Upper lobe of right lung (tissue), 1 donor: ENCODE data around the gene VTA1. TPM values are rescaled to one million over a fixed set of nuclear protein-coding genes. Genes with fewer than 3 reads are reported as not detected.
"Not testable (repeated sequence)": the region's sequence is repeated elsewhere in the genome, so short reads cannot be mapped to it uniquely, and the experiment has no call there.

ENCODE experiments used
- ATAC-seq: fragments of 200-7000 bp; cut with Tn5 transposase; one replicate; pipeline ENCODE4 v1.9.1; 2020; ENCODE audit warnings: mild to moderate bottlenecking, moderate library complexity
- DNase-seq: peaks from one replicate; pipeline ENCODE4 v3.0.0-alpha.2; 2020
- H3K27ac ChIP-seq: fragments of 200-600 bp; one replicate; pipeline ENCODE4 v1.8.0; 2022
- H3K27me3 ChIP-seq: fragments of 200-600 bp; one replicate; pipeline ENCODE4 v1.8.0; 2022; ENCODE audit warnings: mild to moderate bottlenecking
- H3K36me3 ChIP-seq: fragments of 200-600 bp; one replicate; pipeline ENCODE4 v1.8.0; 2022
- H3K4me1 ChIP-seq: fragments of 200-600 bp; one replicate; pipeline ENCODE4 v1.8.0; 2022
- H3K4me3 ChIP-seq: fragments of 200-600 bp; one replicate; pipeline ENCODE4 v1.8.0; 2022; ENCODE audit warnings: mild to moderate bottlenecking
- H3K9me3 ChIP-seq: fragments of 200-600 bp; one replicate; pipeline ENCODE4 v1.8.0; 2022
- CTCF ChIP-seq: fragments of 200-600 bp; IDR thresholded peaks from one replicate; pipeline ENCODE4 v1.8.0; 2022; ENCODE audit warnings: antibody characterized with exemption
- intact Hi-C: fragments of 100-400 bp; cut with DNase I; formaldehyde crosslinking; loops from one replicate; pipeline ENCODE4 v1.11.0; 2022
- total RNA-seq: library from RNA; stranded (reverse); fragmentation: NEBNext Ultra II Directional; extraction: Animal tissue kit (Norgen Biotek cat#: 25700); gene quantifications from one replicate; pipeline ENCODE4 v1.2.1, GENCODE V29; 2021
- donor health status: DM: no; HTN: yes; CAD: no; lungs with severe emphysema.

Gene VTA1
- total RNA-seq, 1 donor from 2014 or later, result 31.8 TPM

DNA sequence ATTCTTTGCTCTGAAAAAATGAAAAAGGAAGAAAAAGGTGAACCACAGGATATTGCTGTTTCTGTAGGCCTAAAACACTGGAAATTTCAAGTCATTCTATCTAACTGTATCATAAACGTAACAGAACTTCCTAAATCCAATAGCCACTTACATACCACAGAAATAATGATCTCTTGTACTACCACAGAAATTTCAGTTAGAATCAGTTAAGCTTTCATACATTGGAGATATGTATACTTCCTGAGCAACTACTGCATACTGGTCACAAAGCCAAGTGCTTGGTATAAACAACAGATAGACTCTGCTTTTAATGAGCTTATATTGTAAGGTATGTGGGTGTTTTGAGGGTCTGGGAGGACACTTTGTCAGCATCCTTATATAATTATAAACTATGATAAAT lies 38.6 kb downstream of the VTA1 start:
- TF ChIP-seq CTCF, result no peak
- no peak for DNase-seq
- no peaks in the 10 kb centered on the region for H3K27me3 ChIP-seq
- H3K4me1 ChIP-seq, result no peaks in the 10 kb centered on the region
- intact Hi-C loops, result no loop called here
- H3K9me3 ChIP-seq, result no peaks in the 10 kb centered on the region
- H3K36me3 ChIP-seq, result peaks cover 6% of the 10 kb centered on the region
- H3K27ac ChIP-seq, result no peak overlapping the region
- ATAC-seq, result no peak
- H3K4me3 ChIP-seq, result no peak overlapping the region

DNA sequence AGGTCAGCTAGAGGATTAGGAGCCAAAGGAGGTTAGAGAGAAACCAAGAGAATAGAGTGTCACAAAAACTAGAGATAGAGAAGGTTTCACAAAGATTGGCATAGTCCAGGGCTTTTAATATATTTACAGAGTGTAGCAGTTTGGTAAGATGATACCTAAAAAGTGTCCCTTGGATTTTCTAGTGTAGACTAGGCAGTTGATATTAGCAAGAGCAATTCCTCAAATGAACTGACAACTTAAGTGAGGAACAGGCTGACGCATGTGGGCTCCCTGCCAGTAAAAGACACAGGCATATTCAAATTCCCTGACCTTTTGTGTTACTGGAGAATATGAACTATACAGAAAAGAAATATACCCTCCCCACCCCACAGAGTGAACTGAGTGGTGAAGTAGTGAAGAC lies 40.1 kb downstream of the VTA1 start:
- H3K4me1 ChIP-seq, result no peaks in the 10 kb centered on the region
- intact Hi-C loops, result no loop called here
- ATAC-seq (no peak), DNase-seq (no peak)
- H3K9me3 ChIP-seq, result no peaks in the 10 kb centered on the region
- peaks cover 6% of the 10 kb centered on the region for H3K36me3 ChIP-seq
- H3K27me3 ChIP-seq, result no peaks in the 10 kb centered on the region
- H3K27ac ChIP-seq, result no peak overlapping the region
- TF ChIP-seq CTCF, result no peak
- H3K4me3 ChIP-seq, result no peak overlapping the region

DNA sequence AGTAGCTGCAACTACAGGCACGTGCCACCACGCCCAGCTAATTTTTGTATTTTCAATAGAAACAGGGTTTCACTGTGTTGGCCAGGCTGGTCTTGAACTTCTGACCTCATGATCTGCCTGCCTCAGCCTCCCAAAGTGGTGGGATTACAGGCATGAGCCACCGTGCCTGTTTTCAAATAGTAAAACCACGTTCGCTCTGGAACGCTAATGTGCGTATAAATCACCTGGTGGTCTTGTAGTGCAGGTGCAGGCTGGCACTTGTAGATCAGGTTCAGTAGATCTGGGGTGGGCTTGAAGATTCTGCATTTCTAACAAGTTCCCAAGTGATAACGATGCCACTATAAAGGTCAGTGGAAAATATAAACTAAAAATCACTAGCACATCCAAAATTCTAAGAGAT lies 41.3 kb downstream of the VTA1 start:
- H3K36me3 ChIP-seq, H3K4me1 ChIP-seq, H3K9me3 ChIP-seq, DNase-seq, ATAC-seq, H3K27me3 ChIP-seq, intact Hi-C loops, H3K27ac ChIP-seq, H3K4me3 ChIP-seq: not testable (repeated sequence)

DNA sequence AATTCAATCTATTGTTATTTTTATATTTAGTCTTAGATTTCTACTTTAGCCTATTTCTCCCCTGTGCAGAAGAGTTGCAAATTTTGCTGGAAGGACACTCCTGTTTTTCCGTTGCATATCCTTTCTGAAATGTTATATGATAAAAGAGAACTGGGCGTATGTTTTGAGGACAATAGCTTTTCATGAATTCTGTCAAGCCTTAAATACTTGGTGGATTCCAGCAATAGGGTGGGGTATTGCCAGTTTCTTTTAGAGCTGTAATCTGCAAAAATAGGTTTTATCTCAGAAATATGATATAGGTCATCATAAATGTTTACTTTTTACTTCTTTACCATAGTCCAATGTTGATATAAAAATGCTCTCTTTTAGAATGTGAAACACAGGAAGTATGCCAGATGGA lies 42.0 kb downstream of the VTA1 start:
- Histone ChIP-seq H3K4me1 (no peaks in the 10 kb centered on the region), H3K4me3 (no peak overlapping the region), H3K9me3 (no peaks in the 10 kb centered on the region), H3K27me3 (no peaks in the 10 kb centered on the region), H3K36me3 (peaks cover 6% of the 10 kb centered on the region), H3K27ac (no peak overlapping the region)
- intact Hi-C loops, result no loop called here
- no peak for TF ChIP-seq CTCF
- DNase-seq (no peak), ATAC-seq (no peak)

DNA sequence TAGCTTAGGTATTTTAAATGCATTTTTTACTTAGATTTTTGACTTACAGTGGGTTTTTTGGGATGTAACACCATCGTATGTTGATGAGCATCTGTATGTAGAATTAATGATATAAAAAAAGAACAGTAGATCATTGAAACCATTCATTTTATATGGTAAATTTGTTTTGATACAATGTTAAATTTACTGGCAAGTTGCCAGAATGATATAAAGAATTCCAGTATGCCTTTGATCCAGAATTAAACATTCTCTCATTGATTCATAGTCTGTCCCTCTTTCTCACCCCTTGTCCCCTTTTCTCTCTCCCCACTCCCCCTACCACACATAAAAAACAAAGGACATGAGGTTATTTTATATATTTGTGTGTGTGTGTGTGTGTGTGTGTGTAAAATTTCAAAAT lies 45.3 kb downstream of the VTA1 start:
- intact Hi-C loops, result no loop called here
- no peak for ATAC-seq
- no peak for DNase-seq

DNA sequence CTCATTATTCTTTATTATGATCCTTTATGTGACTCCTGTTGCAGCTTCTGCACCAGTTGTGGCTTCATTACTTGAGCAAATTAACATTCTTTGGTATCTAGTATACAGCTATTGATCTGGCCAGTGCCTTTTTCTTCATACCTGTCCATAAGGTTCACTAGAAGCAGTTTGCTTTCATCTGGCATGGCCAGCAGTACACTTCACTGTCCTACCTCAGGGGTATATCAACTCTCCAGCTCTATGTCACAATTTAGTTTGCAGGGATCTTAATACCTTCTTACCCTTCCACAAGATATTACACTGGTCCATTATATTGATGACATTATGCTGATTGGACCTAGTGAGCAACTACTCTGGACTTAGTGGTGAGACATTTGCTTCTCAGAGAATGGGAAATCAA lies 46.6 kb downstream of the VTA1 start:
- no peak for DNase-seq
- intact Hi-C loops, result no loop called here
- no peak for ATAC-seq
- Histone ChIP-seq H3K9me3 (no peaks in the 10 kb centered on the region), H3K27me3 (no peaks in the 10 kb centered on the region), H3K27ac (no peak overlapping the region), H3K4me3 (no peak overlapping the region), H3K36me3 (peaks cover 11% of the 10 kb centered on the region), H3K4me1 (no peaks in the 10 kb centered on the region)
- TF ChIP-seq CTCF, result no peak

More for the DNA sequence above, 45.3 kb downstream of the VTA1 start:
- no peaks in the 10 kb centered on the region for H3K9me3 ChIP-seq
- peaks cover 6% of the 10 kb centered on the region for H3K36me3 ChIP-seq
- TF ChIP-seq CTCF, result no peak
- no peak overlapping the region for H3K27ac ChIP-seq
- H3K27me3 ChIP-seq, result no peaks in the 10 kb centered on the region
- H3K4me3 ChIP-seq, result no peak overlapping the region
- no peaks in the 10 kb centered on the region for H3K4me1 ChIP-seq
